IMR-90 (cell line): ENCODE measurements around the gene ADARB2. TPM values are rescaled to one million over a fixed set of nuclear protein-coding genes. Genes with fewer than 3 reads are reported as not detected.

Experiments
- ATAC-seq: fragments of 200-7000 bp; cut with Tn5 transposase; 2 replicates; pipeline ENCODE4 v1.9.1; 2020; ENCODE audit warnings: low read depth, mild to moderate bottlenecking, moderate library complexity
- BruUV-seq: library from RNA; stranded (reverse); fragments of 400-500 nt; replicated peaks from 2 replicates; lab custom pipeline; 2021; lab: Mats Ljungman, UMichigan
- CTCF ChIA-PET: fragments of 300-600 bp; formaldehyde crosslinking; extraction: SDS; loops from one replicate; lab custom pipeline; 2021; ENCODE audit warnings: antibody characterized with exemption; lab: Yijun Ruan, JAX
- POLR2A ChIA-PET: fragments of 300-600 bp; sonication (Branson Sonifier 250); formaldehyde crosslinking; loops from one replicate; lab custom pipeline; 2022; ENCODE audit warnings: antibody characterized with exemption; ENCODE audit not compliant: unreplicated experiment; lab: Charles Lee
- DNase-seq: peaks from one replicate; pipeline ENCODE4 v3.0.0; 2013
- H2AFZ ChIP-seq: replicated peaks from 2 replicates; pipeline ENCODE3; 2013; ENCODE audit warnings: low read length, mild to moderate bottlenecking; ENCODE audit not compliant: poor library complexity
- H2AK5ac ChIP-seq: 2 replicates; pipeline ENCODE4 v1.6.1; 2013; ENCODE audit warnings: low read depth, low read length, inconsistent platforms
- H2AK9ac ChIP-seq: replicated peaks from 2 replicates; pipeline ENCODE3; 2013; ENCODE audit warnings: mild to moderate bottlenecking, low read depth, low read length, moderate library complexity; ENCODE audit not compliant: poor library complexity
- H2BK120ac ChIP-seq: 2 replicates; pipeline ENCODE4 v1.6.1; 2013; ENCODE audit warnings: low read depth, low read length, inconsistent platforms
- H2BK15ac ChIP-seq: 3 replicates; pipeline ENCODE4 v1.6.1; 2013; ENCODE audit warnings: low read depth, low read length, inconsistent platforms
- H2BK20ac ChIP-seq: 2 replicates; pipeline ENCODE4 v1.6.1; 2013; ENCODE audit warnings: low read depth, mild to moderate bottlenecking, inconsistent platforms, low read length, moderate library complexity
- H2BK5ac ChIP-seq: 2 replicates; pipeline ENCODE4 v1.6.1; 2013; ENCODE audit warnings: mild to moderate bottlenecking, low read depth, low read length, inconsistent platforms; ENCODE audit not compliant: poor library complexity, severe bottlenecking
- H3K14ac ChIP-seq: replicated peaks from 2 replicates; pipeline ENCODE4 v1.6.1; 2013; ENCODE audit warnings: low read depth, low read length, inconsistent platforms
- H3K18ac ChIP-seq: 2 replicates; pipeline ENCODE4 v1.6.1; 2013; ENCODE audit warnings: low read depth, low read length, control low read depth
- H3K23ac ChIP-seq: 2 replicates; pipeline ENCODE4 v1.6.1; 2013; ENCODE audit warnings: low read depth, low read length, inconsistent platforms
- H3K27ac ChIP-seq: 2 replicates; pipeline ENCODE4 v1.5.1; 2013; ENCODE audit warnings: mild to moderate bottlenecking, control low read depth, low read length; ENCODE audit not compliant: insufficient read depth
- H3K27me3 ChIP-seq: 2 replicates; pipeline ENCODE4 v1.6.1; 2013; ENCODE audit warnings: low read length; ENCODE audit not compliant: control insufficient read depth, insufficient read depth
- H3K36me3 ChIP-seq: 2 replicates; pipeline ENCODE4 v1.6.1; 2013; ENCODE audit warnings: low read length, mixed read lengths; ENCODE audit not compliant: control insufficient read depth, insufficient read depth
- H3K4ac ChIP-seq: 2 replicates; pipeline ENCODE4 v1.6.1; 2013; ENCODE audit warnings: low read depth, low read length, inconsistent platforms
- H3K4me1 ChIP-seq: 2 replicates; pipeline ENCODE4 v1.6.1; 2013; ENCODE audit warnings: low read length, mixed read lengths; ENCODE audit not compliant: control insufficient read depth, insufficient read depth
- H3K4me2 ChIP-seq: 2 replicates; pipeline ENCODE4 v1.6.1; 2013; ENCODE audit warnings: low read depth, mild to moderate bottlenecking, control low read depth, low read length, moderate library complexity
- H3K4me3 ChIP-seq: 2 replicates; pipeline ENCODE4 v1.5.1; 2013; ENCODE audit warnings: low read depth, mild to moderate bottlenecking, control low read depth, low read length, moderate library complexity; ENCODE audit not compliant: insufficient read depth
- H3K56ac ChIP-seq: 2 replicates; pipeline ENCODE4 v1.6.1; 2013; ENCODE audit warnings: low read length, inconsistent platforms; ENCODE audit not compliant: insufficient read depth; ENCODE audit errors: extremely low read depth
- H3K79me1 ChIP-seq, 2 experiments: 2 replicates each; pipeline ENCODE4 v1.6.1; 2013; ENCODE audit warnings: low read length in 2 of 2, inconsistent platforms in 1 of 2, low read depth in 1 of 2
- H3K9ac ChIP-seq: 2 replicates; pipeline ENCODE4 v1.6.1; 2013; ENCODE audit warnings: low read depth, low read length, control low read depth
- H3K9me1 ChIP-seq: 2 replicates; pipeline ENCODE4 v1.6.1; 2013; ENCODE audit warnings: low read length, inconsistent platforms; ENCODE audit not compliant: insufficient read depth
- H3K9me3 ChIP-seq: 2 replicates; pipeline ENCODE4 v1.6.1; 2013; ENCODE audit warnings: low read length; ENCODE audit not compliant: control insufficient read depth, insufficient read depth
- H4K20me1 ChIP-seq: 2 replicates; pipeline ENCODE4 v1.6.1; 2013; ENCODE audit warnings: low read length, inconsistent platforms; ENCODE audit not compliant: insufficient read depth
- H4K5ac ChIP-seq: 2 replicates; pipeline ENCODE4 v1.6.1; 2013; ENCODE audit warnings: mild to moderate bottlenecking, low read depth, low read length, control low read depth
- H4K8ac ChIP-seq, 2 experiments: 2 replicates each; pipeline ENCODE4 v1.6.1; 2013; ENCODE audit warnings: low read depth in 2 of 2, low read length in 2 of 2, control low read depth in 1 of 2, inconsistent platforms in 1 of 2
- H4K91ac ChIP-seq: 2 replicates; pipeline ENCODE4 v1.6.1; 2013; ENCODE audit warnings: low read depth, low read length, inconsistent platforms; ENCODE audit not compliant: insufficient read depth
- BHLHE40 ChIP-seq: fragments of 150-350 bp; IDR thresholded peaks from 2 replicates; pipeline ENCODE4 v1.6.1; 2016; ENCODE audit warnings: mild to moderate bottlenecking, low read depth, low read length
- CEBPB ChIP-seq: IDR thresholded peaks from 2 replicates; pipeline ENCODE4 v1.6.1; 2012; ENCODE audit warnings: low read depth, low read length, improper control_type of control experiment
- ELK1 ChIP-seq: fragments of 150-350 bp; IDR thresholded peaks from 2 replicates; pipeline ENCODE4 v1.6.1; 2016; ENCODE audit warnings: low read depth, mild to moderate bottlenecking, low read length, moderate library complexity, borderline replicate concordance
- FOS ChIP-seq: fragments of 150-350 bp; IDR thresholded peaks from 2 replicates; pipeline ENCODE4 v1.6.1; 2016; ENCODE audit warnings: low read depth, low read length
- MAFK ChIP-seq: IDR thresholded peaks from 2 replicates; pipeline ENCODE4 v1.6.1; 2012; ENCODE audit warnings: low read depth, low read length, improper control_type of control experiment
- MAZ ChIP-seq: IDR thresholded peaks from 2 replicates; pipeline ENCODE4 v1.6.1; 2012; ENCODE audit warnings: low read depth, mild to moderate bottlenecking, low read length, improper control_type of control experiment, moderate library complexity, borderline replicate concordance
- MXI1 ChIP-seq: IDR thresholded peaks from 2 replicates; pipeline ENCODE4 v1.6.1; 2012; ENCODE audit warnings: low read depth, mild to moderate bottlenecking, low read length, moderate library complexity, borderline replicate concordance
- NFE2L2 ChIP-seq: fragments of 150-350 bp; IDR thresholded peaks from 2 replicates; pipeline ENCODE4 v1.6.1; 2016; ENCODE audit warnings: low read depth, mild to moderate bottlenecking, low read length
- POLR2A ChIP-seq: IDR thresholded peaks from 2 replicates; pipeline ENCODE4 v1.6.1; 2012; ENCODE audit warnings: mild to moderate bottlenecking, low read depth, low read length
- RAD21 ChIP-seq: IDR thresholded peaks from 2 replicates; pipeline ENCODE4 v1.6.1; 2012; ENCODE audit warnings: low read length, improper control_type of control experiment
- RCOR1 ChIP-seq: IDR thresholded peaks from 2 replicates; pipeline ENCODE4 v1.6.1; 2012; ENCODE audit warnings: mild to moderate bottlenecking, low read length, improper control_type of control experiment; ENCODE audit not compliant: insufficient replicate concordance
- RFX5 ChIP-seq: IDR thresholded peaks from 2 replicates; pipeline ENCODE4 v1.8.0; 2012; ENCODE audit warnings: low read depth, mild to moderate bottlenecking, low read length, moderate library complexity
- SMC3 ChIP-seq: fragments of 150-350 bp; IDR thresholded peaks from 2 replicates; pipeline ENCODE4 v1.6.1; 2016; ENCODE audit warnings: low read depth, mild to moderate bottlenecking, antibody characterized with exemption, low read length, moderate library complexity
- WGBS, 2 experiments: methylation state at CpG; one replicate each; pipeline versions ENCODE4 v1.1.5 to v1.1.7; 2013; ENCODE audit warnings: missing lambda C conversion rate in 2 of 2; ENCODE audit not compliant: insufficient read length in 1 of 2; ENCODE audit errors: extremely low coverage in 2 of 2; 5-methylcytosine and 5-hydroxymethylcytosine counted together
- dilution Hi-C: fragments of 300-500 bp; cut with HindIII; formaldehyde crosslinking; loops from one replicate; pipeline ENCODE4 v1.14.3; 2018; ENCODE audit warnings: low sequenced_read_pairs; ENCODE audit not compliant: unreplicated experiment
- in situ Hi-C: fragments of 300-500 bp; cut with MboI; formaldehyde crosslinking; loops from 3 replicates; pipeline ENCODE4 v1.14.3; 2019; ENCODE audit warnings: low sequenced_read_pairs, inconsistent platforms, mixed read lengths
- intact Hi-C: fragments of 100-400 bp; cut with micrococcal nuclease; formaldehyde crosslinking; loops from 2 replicates; pipeline ENCODE4 v1.10.0; 2022
- polyA plus RNA-seq, 3 experiments: library from polyadenylated mRNA; depleted of rRNA; stranded (reverse); fragments of >200 nt; gene quantifications; 2 replicates each; pipeline ENCODE4 v1.2.3, GENCODE V29; 2012; ENCODE audit warnings: low replicate concordance in 1 of 3
- total RNA-seq: library from RNA; depleted of rRNA; stranded (reverse); fragments of >200 nt; gene quantifications from 2 replicates; pipeline ENCODE4 v1.2.3, GENCODE V29; 2012
- TF ChIP-seq, protein P1 (sequence below): conservative IDR thresholded peaks from 2 replicates; pipeline ENCODE4 v1.5.1; 2012; ENCODE audit warnings: mild to moderate bottlenecking, low read depth, low read length, improper control_type of control experiment
- TF ChIP-seq, protein P2 (sequence below): fragments of 150-350 bp; IDR thresholded peaks from 2 replicates; pipeline ENCODE4 v1.6.1; 2017; ENCODE audit warnings: mild to moderate bottlenecking, antibody characterized with exemption, low read length, low read depth

The ADARB2 gene
- total and polyA plus RNA-seq, 2 of the 4 experiments (the other 2 are of a cell fraction), result not detected

- Histone ChIP-seq H3K14ac (no peak overlapping the region), H2BK120ac (no peak overlapping the region), H2BK5ac (no peak overlapping the region), H3K18ac (no peak overlapping the region), H2AK5ac (no peak overlapping the region), H3K23ac (no peak overlapping the region), H3K27me3 (no peaks in the 10 kb centered on the region; the same call in 1 of the 2 replicates), H3K27ac (no peak overlapping the region), H3K56ac (no peak overlapping the region), H3K4me2 (no peak overlapping the region), H4K8ac (no peak overlapping the region), H2AK9ac (no peak overlapping the region), H3K9me3 (no peaks in the 10 kb centered on the region; the same call in 1 of the 2 replicates), H3K9ac (no peak overlapping the region), H4K20me1 (no peaks in the 10 kb centered on the region), H3K9me1 (no peaks in the 10 kb centered on the region), H3K4me1 (no peaks in the 10 kb centered on the region), H3K36me3 (no peaks in the 10 kb centered on the region), H3K4me3 (no peak overlapping the region), H4K91ac (no peak overlapping the region), H2AFZ (no peak overlapping the region), H2BK20ac (no peak overlapping the region), H3K79me1 (no peaks in the 10 kb centered on the region), H3K4ac (no peak overlapping the region), H2BK15ac (no peak overlapping the region), H4K5ac (no peak overlapping the region)
- in situ Hi-C loops, result no loop called here
- POLR2A ChIA-PET, result no interaction called here
- ATAC-seq (no peak), DNase-seq (no peak)
- TF ChIP-seq MXI1, result no peak
- TF ChIP-seq BHLHE40, result no peak
- TF ChIP-seq SMC3, result no peak
- TF ChIP-seq CEBPB, result no peak
- no peak for TF ChIP-seq POLR2A
- no peak for TF ChIP-seq RCOR1
- no peak for TF ChIP-seq ELK1
- TF ChIP-seq MAZ, result no peak
- no peak for TF ChIP-seq RFX5
- TF ChIP-seq, protein P1, sequence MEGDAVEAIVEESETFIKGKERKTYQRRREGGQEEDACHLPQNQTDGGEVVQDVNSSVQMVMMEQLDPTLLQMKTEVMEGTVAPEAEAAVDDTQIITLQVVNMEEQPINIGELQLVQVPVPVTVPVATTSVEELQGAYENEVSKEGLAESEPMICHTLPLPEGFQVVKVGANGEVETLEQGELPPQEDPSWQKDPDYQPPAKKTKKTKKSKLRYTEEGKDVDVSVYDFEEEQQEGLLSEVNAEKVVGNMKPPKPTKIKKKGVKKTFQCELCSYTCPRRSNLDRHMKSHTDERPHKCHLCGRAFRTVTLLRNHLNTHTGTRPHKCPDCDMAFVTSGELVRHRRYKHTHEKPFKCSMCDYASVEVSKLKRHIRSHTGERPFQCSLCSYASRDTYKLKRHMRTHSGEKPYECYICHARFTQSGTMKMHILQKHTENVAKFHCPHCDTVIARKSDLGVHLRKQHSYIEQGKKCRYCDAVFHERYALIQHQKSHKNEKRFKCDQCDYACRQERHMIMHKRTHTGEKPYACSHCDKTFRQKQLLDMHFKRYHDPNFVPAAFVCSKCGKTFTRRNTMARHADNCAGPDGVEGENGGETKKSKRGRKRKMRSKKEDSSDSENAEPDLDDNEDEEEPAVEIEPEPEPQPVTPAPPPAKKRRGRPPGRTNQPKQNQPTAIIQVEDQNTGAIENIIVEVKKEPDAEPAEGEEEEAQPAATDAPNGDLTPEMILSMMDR, result no peak
- no peak for TF ChIP-seq FOS
- no peak for TF ChIP-seq NFE2L2
- TF ChIP-seq, protein P2, sequence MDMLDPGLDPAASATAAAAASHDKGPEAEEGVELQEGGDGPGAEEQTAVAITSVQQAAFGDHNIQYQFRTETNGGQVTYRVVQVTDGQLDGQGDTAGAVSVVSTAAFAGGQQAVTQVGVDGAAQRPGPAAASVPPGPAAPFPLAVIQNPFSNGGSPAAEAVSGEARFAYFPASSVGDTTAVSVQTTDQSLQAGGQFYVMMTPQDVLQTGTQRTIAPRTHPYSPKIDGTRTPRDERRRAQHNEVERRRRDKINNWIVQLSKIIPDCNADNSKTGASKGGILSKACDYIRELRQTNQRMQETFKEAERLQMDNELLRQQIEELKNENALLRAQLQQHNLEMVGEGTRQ, result no peak
- no peak for TF ChIP-seq RAD21
- no peak for TF ChIP-seq MAFK
- no TSS peak for BruUV-seq
- dilution Hi-C loops, result no loop called here
- CTCF ChIA-PET, result no interaction called here
- intact Hi-C loops, result no loop called here
- 82% methylated on average over 8 of the region's 18 CpGs; no CpG with 5 or more reads in 1 of the 2 experiments for WGBS, 2 experiments
Observed at GRCh38 chr10:1183033-1183396, 554.3 kb downstream of the ADARB2 start.
